HG02885 (cell line): ENCODE results near the gene RPL27.

Experiments
- ATAC-seq: cut with Tn5 transposase; IDR thresholded peaks from one replicate; pipeline ENCODE4 v1.9.1; 2021; ENCODE audit warnings: mild to moderate bottlenecking; ENCODE audit not compliant: unreplicated experiment, poor library complexity

RPL27 gene

GRCh38 chr17:43042025-43042628, 43.9 kb downstream of the RPL27 start:
- ATAC-seq = no peak

- no peak for ATAC-seq
Observed at GRCh38 chr17:43043307-43043706, 45.1 kb downstream of the RPL27 start.

GRCh38 chr17:43044024-43044423, 45.8 kb downstream of the RPL27 start:
- ATAC-seq = no peak

- no peak for ATAC-seq
Observed at GRCh38 chr17:43051969-43052368, 53.8 kb downstream of the RPL27 start.
